ENCODE results near the gene NUDT22.

DNA sequence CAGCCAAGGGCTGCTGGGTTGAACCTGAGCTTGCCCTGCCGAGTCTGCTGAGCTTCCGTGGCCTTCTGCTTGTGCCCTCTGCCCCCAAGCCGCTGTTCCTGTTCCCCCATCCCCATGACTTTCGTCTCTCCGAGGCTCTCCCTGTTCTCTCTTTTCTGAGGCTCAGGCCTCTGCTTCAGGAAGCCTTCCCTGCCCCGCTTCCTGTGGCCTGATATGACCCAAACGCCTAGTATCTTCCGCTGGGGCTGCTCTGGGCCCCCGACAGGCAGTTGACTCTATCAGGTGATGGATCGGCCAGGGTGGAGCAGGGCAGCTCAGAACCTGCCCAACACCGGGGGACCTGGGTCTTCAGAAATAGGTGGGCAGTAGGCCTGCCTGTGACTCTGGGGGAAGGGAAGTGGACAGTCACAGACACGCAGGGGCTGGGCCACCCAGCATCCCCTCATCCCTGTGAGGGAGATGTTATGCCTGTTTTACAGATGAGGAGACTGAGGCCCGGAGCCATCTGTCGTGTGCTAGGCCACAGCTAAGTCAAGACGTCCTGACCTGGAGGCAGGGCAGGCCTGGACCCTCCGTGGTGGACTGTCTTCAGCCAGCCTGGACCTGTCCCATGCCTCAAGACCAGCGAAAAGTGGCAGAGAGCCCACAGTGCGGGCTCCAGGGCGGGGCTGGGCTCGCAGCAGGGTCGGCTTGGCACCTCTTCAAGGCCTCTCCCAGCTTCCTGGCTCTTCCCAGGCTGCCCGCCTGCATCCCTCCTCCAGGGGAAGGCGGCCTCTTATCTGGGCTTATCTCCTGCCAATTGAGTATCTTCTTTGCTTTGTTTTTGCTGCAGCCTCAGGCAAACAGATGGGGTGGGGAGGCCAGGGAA lies 42.2 kb downstream of the NUDT22 start:
- TF ChIP-seq, protein P1, sequence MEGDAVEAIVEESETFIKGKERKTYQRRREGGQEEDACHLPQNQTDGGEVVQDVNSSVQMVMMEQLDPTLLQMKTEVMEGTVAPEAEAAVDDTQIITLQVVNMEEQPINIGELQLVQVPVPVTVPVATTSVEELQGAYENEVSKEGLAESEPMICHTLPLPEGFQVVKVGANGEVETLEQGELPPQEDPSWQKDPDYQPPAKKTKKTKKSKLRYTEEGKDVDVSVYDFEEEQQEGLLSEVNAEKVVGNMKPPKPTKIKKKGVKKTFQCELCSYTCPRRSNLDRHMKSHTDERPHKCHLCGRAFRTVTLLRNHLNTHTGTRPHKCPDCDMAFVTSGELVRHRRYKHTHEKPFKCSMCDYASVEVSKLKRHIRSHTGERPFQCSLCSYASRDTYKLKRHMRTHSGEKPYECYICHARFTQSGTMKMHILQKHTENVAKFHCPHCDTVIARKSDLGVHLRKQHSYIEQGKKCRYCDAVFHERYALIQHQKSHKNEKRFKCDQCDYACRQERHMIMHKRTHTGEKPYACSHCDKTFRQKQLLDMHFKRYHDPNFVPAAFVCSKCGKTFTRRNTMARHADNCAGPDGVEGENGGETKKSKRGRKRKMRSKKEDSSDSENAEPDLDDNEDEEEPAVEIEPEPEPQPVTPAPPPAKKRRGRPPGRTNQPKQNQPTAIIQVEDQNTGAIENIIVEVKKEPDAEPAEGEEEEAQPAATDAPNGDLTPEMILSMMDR (IDR thresholded peaks at IDR 0.05 in 8 of 11, conservative IDR thresholded peaks at IDR 0.05 in 3 of 11) = peak in 2 of 11 experiments; percentile 17 to 25
- TF ChIP-seq POLR2AphosphoS5 (IDR thresholded peaks at IDR 0.05) = peak; percentile 38 to 69 (median 65)
- no peak for TF ChIP-seq POLR2A (IDR thresholded peaks at IDR 0.05)

Measured in spleen (tissue), 7 donors.